B cell (primary cell): Measurements from ENCODE around the gene PDGFRB.

Experiments
- EZH2 ChIP-seq: IDR thresholded peaks from 2 replicates; pipeline ENCODE4 v1.6.1; 2012; ENCODE audit warnings: borderline replicate concordance, low read depth, mild to moderate bottlenecking, moderate library complexity, low read length; ENCODE audit not compliant: insufficient read depth, poor library complexity, severe bottlenecking
- TF ChIP-seq, protein P1 (sequence below): fragments of 200-600 bp; IDR thresholded peaks from one replicate; pipeline ENCODE4 v1.8.0; 2022; ENCODE audit warnings: antibody characterized with exemption, mild to moderate bottlenecking

DNA sequence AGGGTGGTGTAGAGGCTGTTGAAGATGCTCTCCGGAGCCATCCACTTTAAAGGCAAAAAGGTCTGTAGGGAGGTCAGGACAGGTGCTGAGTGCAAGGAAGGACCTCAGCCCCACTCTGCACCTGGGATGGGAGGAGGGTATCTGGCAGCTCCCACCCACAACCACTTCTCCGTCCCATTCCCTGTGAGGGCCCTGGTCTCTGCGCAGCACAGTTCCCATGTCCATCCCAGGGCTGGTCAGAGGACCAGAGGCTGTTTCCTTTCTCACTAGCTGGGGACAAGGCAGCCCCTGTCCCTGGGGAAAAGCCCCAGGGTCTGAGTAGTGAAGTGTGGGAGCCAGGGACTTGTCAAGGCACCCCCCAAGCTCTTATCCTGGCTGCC is 35.6 kb downstream of the PDGFRB start:
- TF ChIP-seq, protein P1, sequence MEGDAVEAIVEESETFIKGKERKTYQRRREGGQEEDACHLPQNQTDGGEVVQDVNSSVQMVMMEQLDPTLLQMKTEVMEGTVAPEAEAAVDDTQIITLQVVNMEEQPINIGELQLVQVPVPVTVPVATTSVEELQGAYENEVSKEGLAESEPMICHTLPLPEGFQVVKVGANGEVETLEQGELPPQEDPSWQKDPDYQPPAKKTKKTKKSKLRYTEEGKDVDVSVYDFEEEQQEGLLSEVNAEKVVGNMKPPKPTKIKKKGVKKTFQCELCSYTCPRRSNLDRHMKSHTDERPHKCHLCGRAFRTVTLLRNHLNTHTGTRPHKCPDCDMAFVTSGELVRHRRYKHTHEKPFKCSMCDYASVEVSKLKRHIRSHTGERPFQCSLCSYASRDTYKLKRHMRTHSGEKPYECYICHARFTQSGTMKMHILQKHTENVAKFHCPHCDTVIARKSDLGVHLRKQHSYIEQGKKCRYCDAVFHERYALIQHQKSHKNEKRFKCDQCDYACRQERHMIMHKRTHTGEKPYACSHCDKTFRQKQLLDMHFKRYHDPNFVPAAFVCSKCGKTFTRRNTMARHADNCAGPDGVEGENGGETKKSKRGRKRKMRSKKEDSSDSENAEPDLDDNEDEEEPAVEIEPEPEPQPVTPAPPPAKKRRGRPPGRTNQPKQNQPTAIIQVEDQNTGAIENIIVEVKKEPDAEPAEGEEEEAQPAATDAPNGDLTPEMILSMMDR, result no peak
- TF ChIP-seq EZH2, result no peak
